Measurements from ENCODE around the gene CAPN7.

- no peak for TF ChIP-seq POLR2A (IDR thresholded peaks at IDR 0.05)
- no peak for TF ChIP-seq CTCF (IDR thresholded peaks at IDR 0.05)
These were observed 20.0 kb upstream of the CAPN7 start for GRCh38 chr3:15186101-15186476.
